ENCODE results near the gene AKAP13.
"Not testable (repeated sequence)": the region's sequence is repeated elsewhere in the genome, so short reads cannot be mapped to it uniquely, and the experiment has no call there.

The AKAP13 gene

DNA sequence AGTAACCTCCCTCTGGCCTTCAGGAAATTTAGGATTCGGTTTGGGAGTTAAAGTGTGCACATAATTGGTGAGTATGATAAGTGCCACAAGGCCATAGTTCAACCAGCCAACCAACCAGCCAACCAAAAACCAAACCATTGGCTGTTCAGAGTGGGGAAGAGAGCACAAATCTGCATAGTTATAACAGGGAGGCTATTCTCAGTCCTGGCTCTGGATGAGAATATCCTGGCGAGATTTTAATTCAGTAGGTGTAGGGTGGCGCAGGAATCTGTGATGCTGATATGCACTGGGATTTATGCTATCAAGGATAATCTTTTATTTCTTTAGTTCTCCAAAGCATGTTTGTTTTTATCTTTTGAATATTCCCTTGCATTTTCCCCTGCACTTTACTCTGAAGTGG is 49.1 kb downstream of the AKAP13 start:
- no peak overlapping the region for H3K4me3 ChIP-seq (ENCODE audit: low read length)
- DNase-seq (ENCODE audit: low read depth), result no peak
- TF ChIP-seq, protein P1, sequence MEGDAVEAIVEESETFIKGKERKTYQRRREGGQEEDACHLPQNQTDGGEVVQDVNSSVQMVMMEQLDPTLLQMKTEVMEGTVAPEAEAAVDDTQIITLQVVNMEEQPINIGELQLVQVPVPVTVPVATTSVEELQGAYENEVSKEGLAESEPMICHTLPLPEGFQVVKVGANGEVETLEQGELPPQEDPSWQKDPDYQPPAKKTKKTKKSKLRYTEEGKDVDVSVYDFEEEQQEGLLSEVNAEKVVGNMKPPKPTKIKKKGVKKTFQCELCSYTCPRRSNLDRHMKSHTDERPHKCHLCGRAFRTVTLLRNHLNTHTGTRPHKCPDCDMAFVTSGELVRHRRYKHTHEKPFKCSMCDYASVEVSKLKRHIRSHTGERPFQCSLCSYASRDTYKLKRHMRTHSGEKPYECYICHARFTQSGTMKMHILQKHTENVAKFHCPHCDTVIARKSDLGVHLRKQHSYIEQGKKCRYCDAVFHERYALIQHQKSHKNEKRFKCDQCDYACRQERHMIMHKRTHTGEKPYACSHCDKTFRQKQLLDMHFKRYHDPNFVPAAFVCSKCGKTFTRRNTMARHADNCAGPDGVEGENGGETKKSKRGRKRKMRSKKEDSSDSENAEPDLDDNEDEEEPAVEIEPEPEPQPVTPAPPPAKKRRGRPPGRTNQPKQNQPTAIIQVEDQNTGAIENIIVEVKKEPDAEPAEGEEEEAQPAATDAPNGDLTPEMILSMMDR (conservative IDR thresholded peaks at IDR 0.05; ENCODE audit: low read length), result no peak

DNA sequence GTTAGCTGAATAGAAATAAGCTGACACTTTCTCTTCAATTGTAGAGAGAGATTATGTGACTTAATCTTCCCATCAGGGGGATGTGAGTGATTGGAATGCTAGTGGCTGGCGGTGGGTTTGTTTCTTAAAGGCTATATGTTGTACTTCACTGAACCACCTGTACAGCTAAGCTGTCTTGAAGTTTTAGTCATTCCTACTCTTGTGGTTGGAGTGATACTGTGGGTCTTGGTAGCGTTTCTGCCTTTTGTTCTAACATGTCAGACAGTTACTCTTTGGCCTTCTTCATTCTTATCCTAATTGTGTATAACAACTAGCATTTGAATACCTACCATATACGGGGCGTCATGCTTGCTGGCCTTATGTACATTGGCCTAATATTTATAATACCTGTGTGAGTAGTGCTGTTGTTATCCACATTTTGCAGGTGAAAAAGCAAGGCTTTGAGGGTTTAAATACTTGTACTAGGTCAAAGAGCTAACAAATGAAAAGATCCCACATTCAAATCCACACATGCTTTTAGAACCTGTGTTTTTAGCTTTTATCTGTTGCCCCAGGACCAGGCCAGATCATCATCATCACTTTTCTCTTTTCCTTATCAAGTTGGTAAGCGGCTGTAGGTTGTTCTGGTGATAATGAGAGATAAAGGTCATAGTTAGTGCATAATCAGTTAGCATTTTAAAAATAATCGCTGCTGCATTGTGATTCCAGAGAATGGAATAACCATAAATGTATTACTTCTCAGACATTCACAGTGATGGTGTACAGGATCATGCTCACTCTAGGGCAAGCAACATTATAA is 50.2 kb downstream of the AKAP13 start:
- DNase-seq (ENCODE audit: low read depth), result no peak
- no peak overlapping the region for H3K4me3 ChIP-seq (ENCODE audit: low read length)
- TF ChIP-seq, protein P1 (conservative IDR thresholded peaks at IDR 0.05; ENCODE audit: low read length), result no peak

DNA sequence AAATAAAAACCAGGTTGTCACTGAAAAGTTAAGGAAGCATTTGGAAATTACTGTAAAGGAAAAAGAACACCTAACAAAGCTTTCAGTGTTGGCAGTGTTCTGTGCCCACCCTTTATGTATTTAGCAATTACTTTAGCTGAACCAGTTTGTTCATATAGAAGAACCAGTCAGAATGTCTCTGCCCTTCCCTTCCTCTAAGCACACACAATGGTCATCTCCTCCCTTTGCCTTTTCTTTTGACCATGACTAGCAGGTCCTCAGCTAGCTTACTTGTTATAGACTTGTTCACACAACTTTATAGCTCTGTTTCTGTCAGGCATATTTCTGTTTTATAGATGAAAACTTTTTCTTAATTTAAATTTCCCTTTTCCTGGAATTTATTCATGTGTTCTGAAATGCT is 59.6 kb downstream of the AKAP13 start:
- TF ChIP-seq, protein P1 (conservative IDR thresholded peaks at IDR 0.05; ENCODE audit: low read length), result no peak
- no peak for DNase-seq (ENCODE audit: low read depth)
- H3K4me3 ChIP-seq (ENCODE audit: low read length), result no peak overlapping the region

DNA sequence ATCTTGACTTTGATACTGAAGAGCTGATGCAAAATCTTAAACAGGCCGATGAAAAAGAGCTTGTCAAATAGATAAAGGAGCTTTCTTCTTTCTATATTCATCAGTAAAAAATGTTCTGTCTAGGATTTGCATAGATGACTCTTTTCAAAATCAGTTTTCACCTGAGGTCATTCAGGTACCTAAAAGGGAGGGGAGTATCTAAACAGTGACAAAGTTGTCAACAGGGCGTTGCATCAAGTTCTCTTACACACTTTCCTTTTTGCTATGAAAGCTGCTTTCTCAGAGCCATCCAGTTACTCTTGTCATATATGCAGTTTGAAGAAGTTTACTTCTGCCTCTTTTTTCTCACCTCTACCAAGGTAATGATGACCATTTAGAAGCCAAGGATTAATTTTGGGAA is 60.0 kb downstream of the AKAP13 start:
- TF ChIP-seq, protein P1 (conservative IDR thresholded peaks at IDR 0.05; ENCODE audit: low read length), result no peak
- no peak for DNase-seq (ENCODE audit: low read depth)
- no peak overlapping the region for H3K4me3 ChIP-seq (ENCODE audit: low read length)

DNA sequence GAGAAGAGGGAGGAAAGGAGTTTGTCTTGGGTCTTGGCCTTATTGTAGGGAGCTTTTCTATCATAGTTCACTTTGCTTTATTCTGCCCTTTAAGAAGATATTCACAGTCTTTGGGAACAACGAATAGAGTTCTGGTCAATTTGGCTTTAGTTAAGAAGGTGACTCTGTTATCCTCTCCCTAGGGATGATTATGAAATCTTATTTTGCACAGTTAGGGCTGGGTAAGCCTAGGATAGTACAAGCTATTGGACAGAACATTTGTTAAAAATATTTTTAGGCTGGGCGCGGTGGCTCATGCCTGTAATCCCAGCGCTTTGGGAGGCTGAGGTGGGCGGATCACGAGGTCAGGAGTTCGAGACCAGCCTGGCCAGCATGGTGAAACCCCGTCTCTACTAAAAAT is 61.5 kb downstream of the AKAP13 start:
- H3K4me3 ChIP-seq (ENCODE audit: low read length), result not testable (repeated sequence)
- DNase-seq (ENCODE audit: low read depth), result peak; percentile 8

DNA sequence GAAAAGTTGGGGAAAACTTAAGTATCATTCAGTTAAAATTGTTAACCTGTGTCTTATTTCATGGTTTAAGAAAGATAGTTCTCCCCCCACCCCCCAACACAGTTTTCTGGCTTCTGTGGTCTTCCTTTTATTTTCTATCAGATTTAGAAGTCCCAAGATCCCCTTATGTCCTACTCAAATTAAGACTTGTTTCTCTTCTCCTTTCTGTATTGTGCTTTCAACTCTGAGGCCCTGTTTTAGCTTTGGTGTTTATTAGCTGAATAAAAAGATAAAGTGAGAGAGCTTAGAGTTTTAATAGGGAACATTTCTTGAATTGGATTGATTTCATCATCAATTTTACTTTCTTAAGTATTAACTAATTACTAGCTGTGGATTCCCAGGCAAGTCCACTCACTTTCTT is 62.6 kb downstream of the AKAP13 start:
- TF ChIP-seq, protein P1 (conservative IDR thresholded peaks at IDR 0.05; ENCODE audit: low read length), result no peak
- DNase-seq (ENCODE audit: low read depth), result no peak
- no peak overlapping the region for H3K4me3 ChIP-seq (ENCODE audit: low read length)

DNA sequence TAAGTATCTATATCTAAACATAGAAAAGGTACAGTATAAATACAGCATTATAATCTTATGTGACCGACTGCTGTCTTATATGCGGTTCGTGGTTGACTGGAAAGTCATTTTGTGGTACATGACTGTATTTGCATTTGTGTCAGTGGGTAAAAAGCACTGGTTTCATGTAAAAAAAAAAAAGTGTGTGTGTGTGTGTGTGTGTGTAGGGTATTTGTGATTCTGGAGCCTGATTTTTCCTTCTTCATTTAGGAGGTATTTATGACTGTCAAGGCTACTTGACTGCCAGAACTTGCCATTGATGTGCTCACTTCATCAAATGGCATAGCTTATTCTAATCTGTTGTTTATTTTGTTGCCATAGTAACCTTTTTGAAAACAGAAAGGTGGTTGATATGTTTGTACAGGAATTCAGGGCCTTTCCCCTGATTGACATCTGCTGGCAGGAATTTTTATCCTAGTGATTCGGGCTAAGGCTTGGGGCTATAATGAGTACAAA is 63.2 kb downstream of the AKAP13 start:
- peak; percentile 33 for DNase-seq (ENCODE audit: low read depth)
- TF ChIP-seq, protein P1 (conservative IDR thresholded peaks at IDR 0.05; ENCODE audit: low read length), result no peak
- H3K4me3 ChIP-seq (ENCODE audit: low read length), result no peak overlapping the region

Measured in AG10803 (cell line).